ENCODE measurements around the gene IL1RAPL1. TPM values are rescaled to one million over a fixed set of nuclear protein-coding genes. Genes with fewer than 3 reads are reported as not detected.

The IL1RAPL1 gene
- total RNA-seq, 1 donor from 2014 or later: 1.2 TPM

- no peak for DNase-seq (ENCODE audit: extremely low read depth, low read depth, low spot score)
Observed at GRCh38 chrX:28946846-28947245, 359.6 kb downstream of the IL1RAPL1 start.

- no peak for DNase-seq (ENCODE audit: extremely low read depth, low read depth, low spot score)
Observed at GRCh38 chrX:28960063-28960462, 372.8 kb downstream of the IL1RAPL1 start.

DNA sequence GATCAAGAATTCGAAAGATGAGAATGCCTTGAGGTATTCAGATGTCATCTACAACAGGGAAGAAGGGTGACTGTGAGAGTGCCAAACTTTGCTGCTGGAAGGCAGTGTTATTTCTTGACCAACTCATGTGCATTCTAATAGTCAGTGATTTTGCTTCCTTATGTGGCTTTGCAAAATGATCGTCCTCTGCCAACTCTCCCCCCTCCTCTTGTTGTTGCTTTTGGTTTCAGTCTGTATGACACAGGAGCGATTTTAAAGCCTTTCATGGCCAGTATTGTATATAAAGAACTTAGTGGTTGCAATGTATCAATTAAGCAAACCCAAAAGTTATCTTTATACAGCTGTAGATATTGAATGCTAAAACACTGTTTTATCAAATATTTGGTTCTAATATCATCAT lies 379.1 kb downstream of the IL1RAPL1 start:
- no peak for DNase-seq (ENCODE audit: extremely low read depth, low read depth, low spot score)

DNA sequence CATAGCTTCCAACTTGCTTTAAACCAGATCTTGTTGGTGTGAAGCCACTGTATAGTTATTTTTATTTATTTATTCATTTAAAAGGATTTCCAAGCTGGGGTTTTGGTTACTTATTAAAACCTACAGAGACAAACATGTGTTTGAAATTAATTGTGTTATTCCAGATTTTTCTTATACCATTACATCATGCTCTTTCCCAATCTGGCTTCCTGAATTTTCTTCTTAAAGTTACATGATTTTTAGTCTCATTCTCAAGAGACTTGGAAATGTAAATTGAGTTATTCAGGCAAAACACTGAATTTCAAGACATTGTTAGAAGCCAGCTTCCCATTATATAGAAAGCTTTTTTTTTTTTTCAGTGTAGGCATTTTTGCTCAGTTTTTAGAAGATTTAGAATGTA lies 381.9 kb downstream of the IL1RAPL1 start:
- no peak for DNase-seq (ENCODE audit: extremely low read depth, low read depth, low spot score)

DNA sequence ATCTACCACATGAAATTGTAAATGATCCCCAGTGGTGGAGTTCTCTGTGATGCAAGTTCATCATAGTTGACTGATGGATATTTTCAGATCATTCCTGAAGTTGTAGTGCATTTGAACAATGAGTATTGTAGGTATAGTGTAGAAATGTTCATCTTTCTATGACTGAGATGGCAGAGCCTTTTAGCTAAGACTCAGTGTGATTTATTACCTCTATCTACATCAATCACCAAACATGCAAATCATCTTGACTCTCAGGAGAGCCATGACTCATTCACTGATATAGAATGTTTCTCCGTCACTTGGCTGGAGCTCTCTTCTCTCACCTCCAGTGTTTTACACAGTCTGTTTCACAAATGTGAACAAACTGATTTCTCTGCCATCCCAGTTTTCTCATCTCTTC lies 392.6 kb downstream of the IL1RAPL1 start:
- DNase-seq (ENCODE audit: extremely low read depth, low read depth, low spot score): no peak

GRCh38 chrX:28981952-28982351 lies 394.7 kb downstream of the IL1RAPL1 start:
- no peak for DNase-seq (ENCODE audit: extremely low read depth, low read depth, low spot score)

DNA sequence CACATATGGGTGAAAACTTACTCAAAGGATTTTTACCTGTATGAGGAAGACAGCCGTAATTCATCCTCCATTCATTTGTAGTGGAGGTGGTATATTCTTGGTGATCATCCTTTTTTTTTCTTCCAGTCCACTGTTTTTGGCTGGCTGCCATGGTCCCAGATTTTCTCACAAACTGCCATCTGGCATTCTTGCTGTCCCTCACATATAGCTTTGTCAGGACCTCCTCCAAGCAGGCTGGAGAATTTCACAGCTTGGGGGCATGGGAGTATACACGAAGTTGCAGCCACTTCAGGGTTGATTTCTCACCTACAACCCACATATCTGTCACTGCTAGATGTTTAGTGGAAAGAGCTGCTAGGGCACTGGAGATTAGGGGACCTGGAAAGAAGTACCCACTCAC lies 401.0 kb downstream of the IL1RAPL1 start:
- DNase-seq (ENCODE audit: extremely low read depth, low read depth, low spot score): no peak

GRCh38 chrX:28997706-28998463 lies 410.6 kb downstream of the IL1RAPL1 start:
- no peak for DNase-seq (ENCODE audit: extremely low read depth, low read depth, low spot score)

- DNase-seq (ENCODE audit: extremely low read depth, low read depth, low spot score): no peak
Observed at GRCh38 chrX:28998609-28999135, 411.4 kb downstream of the IL1RAPL1 start.

- DNase-seq (ENCODE audit: extremely low read depth, low read depth, low spot score): no peak
Observed at GRCh38 chrX:29012867-29013266, 425.6 kb downstream of the IL1RAPL1 start.

DNA sequence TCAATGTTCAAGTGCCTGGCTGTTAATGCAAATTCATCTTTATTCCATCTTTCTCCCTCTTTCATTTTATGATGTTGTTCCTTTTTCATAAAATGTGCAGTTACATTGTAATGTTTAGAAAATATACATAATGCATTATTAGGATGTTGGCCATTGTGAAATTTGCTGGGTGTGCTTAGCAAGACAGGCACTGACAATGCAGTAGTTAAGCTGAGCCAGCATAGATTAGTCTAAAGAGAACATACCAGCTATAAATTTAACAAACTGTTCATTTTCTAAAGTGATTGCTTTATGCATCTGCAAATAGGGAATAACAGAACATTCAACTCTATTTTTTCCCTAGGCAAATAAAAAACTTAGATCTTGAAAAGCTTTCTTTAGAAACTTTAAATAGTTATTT lies 436.0 kb downstream of the IL1RAPL1 start:
- no peak for DNase-seq (ENCODE audit: extremely low read depth, low read depth, low spot score)

- DNase-seq (ENCODE audit: extremely low read depth, low read depth, low spot score): no peak
Observed at GRCh38 chrX:29024871-29025270, 437.6 kb downstream of the IL1RAPL1 start.

GRCh38 chrX:29039501-29039900 lies 452.3 kb downstream of the IL1RAPL1 start:
- DNase-seq (ENCODE audit: extremely low read depth, low read depth, low spot score): no peak

- DNase-seq (ENCODE audit: extremely low read depth, low read depth, low spot score): no peak
Observed at GRCh38 chrX:29040160-29040559, 452.9 kb downstream of the IL1RAPL1 start.

- DNase-seq (ENCODE audit: extremely low read depth, low read depth, low spot score): no peak
Observed at GRCh38 chrX:29042341-29042740, 455.1 kb downstream of the IL1RAPL1 start.

- DNase-seq (ENCODE audit: extremely low read depth, low read depth, low spot score): no peak
Observed at GRCh38 chrX:29043746-29044145, 456.5 kb downstream of the IL1RAPL1 start.

GRCh38 chrX:29044423-29045184 lies 457.4 kb downstream of the IL1RAPL1 start:
- no peak for DNase-seq (ENCODE audit: extremely low read depth, low read depth, low spot score)

DNA sequence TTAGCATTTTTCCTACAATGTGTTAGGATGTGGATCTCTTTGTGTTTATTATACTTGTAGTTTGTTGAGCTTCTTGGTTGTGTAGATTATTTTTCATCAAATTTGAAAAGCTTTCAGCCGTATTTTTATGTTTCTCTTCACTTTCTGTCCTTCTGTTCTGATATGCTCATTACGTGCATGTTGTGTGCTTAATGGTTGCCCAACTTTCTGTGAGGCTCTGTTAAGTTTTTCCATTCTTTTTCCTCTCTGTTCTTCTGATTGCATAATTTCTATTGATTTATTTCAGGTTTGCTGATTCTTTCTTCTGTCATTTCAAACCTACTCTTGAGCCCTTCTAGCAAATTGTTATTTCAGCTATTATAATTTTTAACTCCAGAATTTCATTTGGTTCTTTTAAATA lies 478.2 kb downstream of the IL1RAPL1 start:
- no peak for DNase-seq (ENCODE audit: extremely low read depth, low read depth, low spot score)

GRCh38 chrX:29066516-29066915 lies 479.3 kb downstream of the IL1RAPL1 start:
- DNase-seq (ENCODE audit: extremely low read depth, low read depth, low spot score): no peak

DNA sequence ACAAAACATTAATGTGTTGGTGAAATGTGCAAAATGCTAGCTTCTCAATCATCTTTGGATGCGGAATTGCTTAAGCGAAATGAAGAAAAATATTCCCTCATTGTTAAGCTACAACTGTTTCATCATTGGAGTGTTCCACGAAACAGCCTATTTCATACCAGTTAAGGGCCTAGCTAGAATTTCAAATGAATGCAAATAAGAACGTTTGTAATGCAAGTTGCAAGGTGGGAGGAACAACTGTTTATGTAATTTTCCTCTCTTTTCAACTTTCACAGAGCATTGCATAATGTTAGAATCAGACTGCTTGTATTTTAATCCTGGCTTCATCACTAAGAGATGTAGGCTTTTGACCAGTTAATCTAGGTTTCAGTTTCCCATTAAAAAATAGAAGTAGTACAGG lies 480.1 kb downstream of the IL1RAPL1 start:
- DNase-seq (ENCODE audit: extremely low read depth, low read depth, low spot score): no peak

DNA sequence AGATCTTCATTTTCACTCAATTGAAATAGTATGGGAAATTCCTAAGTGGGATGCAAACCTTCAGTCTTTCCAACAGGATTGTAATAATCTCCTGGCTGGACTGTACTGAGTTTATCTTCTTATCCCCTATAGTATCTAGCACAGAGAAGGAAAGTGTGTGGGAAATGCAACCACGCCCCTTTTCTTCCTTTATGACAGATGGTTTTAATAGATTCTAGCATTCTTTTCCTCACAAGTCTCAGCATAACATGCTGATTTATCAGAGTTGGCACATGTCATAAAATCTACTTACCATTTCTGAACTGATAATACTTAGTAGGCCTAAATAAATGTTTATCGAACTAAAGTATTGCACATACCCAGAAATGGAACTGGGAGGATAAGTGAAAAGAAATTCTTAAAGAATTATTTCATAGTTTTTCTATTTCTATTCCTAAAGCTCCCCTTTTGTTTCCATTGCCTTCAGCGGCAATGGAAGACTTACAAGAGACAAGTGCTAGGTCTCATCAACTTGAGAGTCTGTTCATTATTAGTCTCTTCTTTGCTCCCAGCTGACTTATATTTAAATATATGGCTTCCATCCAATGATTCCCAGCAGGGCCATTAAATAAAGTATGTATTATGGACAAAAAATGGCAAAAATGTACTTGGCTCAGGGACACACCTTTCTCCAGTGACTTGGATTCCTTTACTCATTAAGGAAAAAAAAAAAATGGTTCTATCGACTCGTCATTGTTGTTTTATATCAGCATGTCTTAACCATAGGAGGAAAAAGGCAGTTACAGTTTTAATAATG lies 484.5 kb downstream of the IL1RAPL1 start:
- no peak for DNase-seq (ENCODE audit: extremely low read depth, low read depth, low spot score)
